ENCODE measurements around the gene IQSEC1.

Gene IQSEC1

DNA sequence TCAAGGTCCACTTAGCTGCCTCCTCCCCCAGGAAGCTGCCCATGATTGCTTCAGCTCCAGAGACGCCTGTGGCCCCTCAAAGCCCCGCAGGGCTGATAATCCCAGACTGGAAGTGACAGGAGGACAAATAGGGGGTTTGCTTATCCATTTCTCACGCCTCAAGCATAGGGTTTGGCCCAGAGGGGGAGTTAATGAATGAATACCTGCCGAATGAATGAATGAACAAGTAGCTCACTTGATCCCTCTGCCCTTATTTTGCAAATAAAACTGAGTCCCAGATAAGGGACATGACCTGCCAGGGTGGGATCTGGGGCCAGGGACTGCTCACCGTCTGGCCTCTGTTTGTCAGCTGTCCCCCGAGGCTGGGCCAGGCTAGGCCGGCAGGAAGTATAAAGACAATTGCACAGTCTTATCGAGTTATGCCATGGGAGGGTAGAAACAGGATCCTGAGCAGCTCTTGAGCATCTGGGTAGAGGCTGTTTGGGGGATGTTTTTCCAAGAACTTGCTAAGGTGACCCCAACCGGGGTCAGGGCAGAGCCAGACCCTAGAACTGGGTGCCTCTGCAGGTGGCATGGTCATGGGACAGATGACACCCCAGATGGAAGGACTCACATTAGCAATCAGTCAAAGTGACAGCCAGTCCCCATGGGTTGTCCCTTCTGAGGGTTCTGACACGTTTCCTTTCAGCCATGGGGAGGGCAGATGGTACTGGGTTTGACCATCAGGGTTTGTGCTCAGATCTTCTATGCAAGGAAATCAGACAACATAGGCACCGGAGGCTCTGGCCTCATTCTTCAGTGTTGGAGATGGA lies 45.0 kb downstream of the IQSEC1 start:
- no peak for DNase-seq (ENCODE audit: low read depth)

DNA sequence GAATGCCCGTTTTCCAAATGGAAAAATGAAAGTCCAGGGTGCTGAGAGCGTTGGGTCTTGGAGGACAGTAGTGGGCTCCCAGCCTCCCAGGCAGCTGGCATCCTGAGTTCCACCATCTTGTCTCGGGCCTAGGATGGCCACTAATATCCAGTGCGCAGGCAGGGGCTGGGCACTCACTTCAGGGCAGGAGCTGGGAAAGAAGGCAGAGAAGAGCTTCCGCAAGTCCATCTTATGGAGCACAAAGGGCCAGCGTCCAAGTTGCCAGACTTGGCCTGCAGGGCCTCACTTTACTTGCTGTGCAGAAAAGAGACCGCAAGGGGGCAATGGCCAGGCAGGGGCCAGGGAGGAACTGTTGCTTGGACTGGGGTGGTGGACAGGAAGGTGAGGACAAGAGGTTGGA lies 46.1 kb downstream of the IQSEC1 start:
- DNase-seq (ENCODE audit: low read depth) = no peak

DNA sequence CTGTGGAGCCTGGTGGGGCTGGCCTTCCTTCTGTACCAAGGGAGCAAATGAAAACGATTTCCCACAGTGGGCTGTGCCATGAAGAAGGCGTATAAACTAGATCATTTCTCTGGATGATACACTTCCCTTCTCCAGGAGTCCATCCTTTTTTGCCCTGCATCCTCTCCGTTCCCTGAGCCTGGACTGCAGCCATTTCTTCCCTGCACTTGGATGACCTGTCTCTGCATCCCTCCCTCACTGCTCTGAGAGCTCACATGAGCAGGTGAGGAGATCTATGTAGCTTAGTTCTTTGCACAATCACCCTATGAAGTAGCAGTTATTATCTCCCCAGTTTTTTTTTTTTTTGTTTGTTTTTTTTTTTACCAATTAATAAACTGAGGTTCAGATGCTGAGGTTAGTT lies 46.7 kb downstream of the IQSEC1 start:
- DNase-seq (ENCODE audit: low read depth) = no peak

DNA sequence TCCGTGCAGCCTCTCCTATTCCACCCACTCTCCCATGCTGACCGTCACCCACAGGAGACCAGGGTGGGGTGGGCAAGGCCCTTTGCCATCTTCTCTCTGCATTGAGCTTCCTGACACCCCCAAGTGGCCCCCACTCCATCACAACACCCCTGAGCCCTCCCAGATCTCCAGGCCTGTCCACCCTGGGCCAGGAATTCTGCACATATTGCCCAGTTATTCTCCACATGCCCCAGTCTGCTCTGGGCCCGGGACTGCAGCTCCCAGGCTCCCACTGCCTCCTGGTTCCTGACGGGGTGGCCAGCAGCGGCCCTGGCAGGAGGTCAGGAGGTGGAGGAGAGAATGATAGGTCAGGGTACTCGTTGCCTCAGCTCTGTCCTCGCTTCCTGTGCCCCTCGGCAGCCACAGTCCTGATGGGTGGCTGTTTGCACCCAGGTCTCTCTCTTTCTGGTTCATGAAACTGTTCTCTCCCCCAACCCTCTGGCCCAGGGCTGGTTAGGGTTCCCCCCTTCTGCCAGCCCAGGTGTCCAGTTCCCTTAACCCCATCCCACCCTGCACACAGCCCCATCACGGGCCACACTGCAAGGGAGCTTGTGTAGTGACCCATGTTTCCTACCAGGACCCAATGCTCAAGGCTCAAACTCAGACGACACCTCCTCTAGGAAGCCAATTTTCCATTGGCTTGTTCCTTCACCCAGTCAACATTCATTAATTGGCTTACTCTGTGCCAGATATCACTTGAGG lies 47.3 kb downstream of the IQSEC1 start:
- no peak for DNase-seq (ENCODE audit: low read depth)

DNA sequence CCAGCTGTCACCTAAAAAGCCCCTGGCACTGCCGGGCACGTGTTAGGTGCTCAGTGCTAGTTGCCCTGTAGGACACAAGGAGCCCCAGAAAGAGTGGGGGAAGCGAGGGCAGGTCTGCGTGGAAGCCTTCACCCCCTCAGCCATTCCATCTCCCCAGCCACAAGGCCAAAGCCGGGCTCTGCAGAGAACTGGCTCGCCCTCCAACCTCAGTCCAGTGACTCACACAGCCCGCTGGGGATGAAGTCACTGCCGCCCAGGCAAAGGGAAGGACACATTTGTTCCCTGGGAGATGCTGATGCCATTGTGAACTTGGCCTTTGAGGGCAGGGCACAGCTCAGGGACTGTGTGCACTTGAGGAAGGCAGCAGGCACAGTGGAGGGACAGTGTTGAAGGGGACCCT lies 48.1 kb downstream of the IQSEC1 start:
- peak; percentile 48 for DNase-seq (ENCODE audit: low read depth)

DNA sequence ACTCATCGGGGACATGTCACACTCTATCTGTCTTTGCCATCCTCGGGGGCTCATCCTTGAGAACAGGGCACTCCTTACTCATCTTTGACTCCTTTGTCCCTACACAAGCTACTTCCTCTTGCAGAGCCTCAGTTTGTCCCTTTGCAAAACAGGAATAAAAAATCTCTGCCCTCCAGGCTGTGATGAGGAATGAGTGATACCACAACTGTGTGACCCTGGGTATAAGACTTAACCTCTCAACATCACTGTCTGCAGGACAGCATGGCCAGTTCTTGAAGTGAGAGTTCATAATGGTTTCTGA lies 48.5 kb downstream of the IQSEC1 start:
- no peak for DNase-seq (ENCODE audit: low read depth)

DNA sequence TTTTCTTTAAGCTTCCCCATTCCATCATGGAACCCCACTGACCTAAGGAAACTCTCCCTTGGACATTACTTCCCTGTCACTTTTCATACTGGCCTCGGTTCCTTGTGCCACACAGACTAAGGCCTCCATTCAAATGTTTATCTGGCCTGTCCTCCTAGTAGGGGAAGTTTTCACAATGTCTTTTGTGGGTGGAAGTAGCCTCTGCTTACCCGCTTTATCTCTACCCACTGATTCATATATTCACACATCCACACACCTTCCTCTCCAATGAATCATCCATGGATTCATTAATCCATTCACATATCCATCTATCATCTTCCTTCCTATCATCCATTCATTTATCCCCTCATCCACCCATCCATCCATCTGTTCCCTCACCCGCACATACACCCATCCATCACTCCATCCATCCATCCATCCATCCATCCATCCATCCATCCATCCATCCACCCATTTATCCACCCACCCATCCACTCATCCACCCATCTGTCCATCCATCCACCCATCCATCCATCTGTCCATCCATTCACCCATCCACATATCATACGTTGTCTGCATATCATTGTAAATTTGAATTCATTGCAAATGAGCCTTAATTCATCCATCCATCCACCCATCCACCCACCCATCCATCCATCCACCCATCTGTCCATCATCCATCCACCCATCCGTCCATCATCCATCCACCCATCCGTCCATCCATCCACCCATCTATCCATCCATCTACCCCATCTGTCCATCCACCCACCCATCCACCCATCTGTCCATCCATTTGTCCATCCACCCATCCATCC lies 49.1 kb downstream of the IQSEC1 start:
- DNase-seq (ENCODE audit: low read depth) = no peak

DNA sequence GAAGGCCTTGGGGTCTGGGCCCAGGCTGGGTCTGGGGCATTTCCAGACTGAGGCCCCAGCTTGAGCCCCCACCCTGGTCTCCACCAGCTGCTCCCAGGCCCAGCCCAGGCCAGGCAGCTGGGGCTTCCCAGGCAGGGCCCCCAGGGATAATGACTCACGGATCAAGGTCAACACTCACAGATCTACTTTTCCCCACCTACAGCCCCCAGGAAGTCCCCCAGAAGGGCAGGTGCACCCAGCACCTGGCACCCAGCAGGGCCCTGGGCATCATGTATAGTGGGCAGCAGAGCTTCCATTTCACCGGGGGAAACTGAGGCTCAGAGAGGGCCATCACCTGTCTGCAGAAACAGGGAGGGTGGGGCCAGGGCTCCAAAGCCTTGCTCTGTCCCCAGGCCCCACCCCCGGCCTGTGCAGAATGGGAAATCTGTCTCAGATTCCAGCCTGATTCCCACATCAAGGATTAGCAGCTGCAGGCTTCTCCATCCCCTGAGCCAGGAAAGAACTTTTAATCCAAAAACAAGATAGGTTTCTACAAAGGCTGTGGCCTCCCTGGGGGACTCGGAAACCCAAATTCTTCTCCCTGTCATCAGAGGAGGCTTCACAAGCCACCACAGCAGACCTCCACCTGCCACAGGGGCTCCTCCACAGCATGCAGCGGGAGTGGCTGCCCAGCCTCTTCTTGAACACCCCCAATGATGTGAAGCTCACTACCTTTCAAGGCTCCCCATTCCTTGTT lies 49.8 kb downstream of the IQSEC1 start:
- no peak for DNase-seq (ENCODE audit: low read depth)

DNA sequence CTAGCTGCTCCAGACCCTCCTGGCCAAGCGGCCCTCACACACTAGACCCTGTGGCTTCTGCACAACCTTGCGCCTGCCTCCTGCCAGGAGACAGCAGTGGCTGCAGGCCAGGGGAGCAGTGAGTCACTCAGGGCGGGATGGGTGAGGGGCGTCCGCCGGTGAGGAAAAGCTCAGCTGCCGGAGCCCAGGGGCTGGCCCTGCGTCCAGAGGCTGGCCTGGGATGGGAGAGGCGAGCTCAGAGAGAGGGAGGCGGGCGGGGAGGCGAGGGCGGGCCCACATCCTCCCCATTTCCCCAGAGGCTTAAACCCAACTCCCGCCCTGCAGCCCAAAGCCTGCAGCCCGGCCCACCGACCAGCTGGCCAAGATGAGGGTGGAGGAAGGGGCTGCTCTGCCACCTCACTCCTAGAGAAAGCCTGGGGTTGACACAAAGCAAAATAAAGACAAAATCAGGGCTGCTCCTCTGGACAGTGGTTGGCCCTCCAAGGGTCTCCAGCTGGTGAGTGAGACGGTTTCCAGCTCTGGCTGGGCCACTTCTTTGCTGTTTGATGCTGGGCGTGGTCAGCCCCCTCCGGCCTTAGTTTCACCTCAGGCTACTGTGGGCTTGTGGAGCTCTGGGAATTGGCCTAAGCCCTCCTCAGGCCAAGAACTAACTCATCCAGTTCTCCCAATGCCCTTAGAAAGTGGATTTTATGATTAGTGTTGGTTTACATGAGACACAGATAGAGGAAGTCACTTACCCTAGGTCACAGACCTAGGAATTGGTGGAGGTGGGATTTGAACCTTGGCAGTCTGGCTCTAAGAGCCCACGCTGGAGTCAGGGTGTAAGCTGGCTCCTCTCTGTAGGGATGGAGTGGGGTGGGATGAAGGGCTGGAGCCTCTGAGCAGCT lies 50.6 kb downstream of the IQSEC1 start:
- peak; percentile 67 for DNase-seq (ENCODE audit: low read depth)

DNA sequence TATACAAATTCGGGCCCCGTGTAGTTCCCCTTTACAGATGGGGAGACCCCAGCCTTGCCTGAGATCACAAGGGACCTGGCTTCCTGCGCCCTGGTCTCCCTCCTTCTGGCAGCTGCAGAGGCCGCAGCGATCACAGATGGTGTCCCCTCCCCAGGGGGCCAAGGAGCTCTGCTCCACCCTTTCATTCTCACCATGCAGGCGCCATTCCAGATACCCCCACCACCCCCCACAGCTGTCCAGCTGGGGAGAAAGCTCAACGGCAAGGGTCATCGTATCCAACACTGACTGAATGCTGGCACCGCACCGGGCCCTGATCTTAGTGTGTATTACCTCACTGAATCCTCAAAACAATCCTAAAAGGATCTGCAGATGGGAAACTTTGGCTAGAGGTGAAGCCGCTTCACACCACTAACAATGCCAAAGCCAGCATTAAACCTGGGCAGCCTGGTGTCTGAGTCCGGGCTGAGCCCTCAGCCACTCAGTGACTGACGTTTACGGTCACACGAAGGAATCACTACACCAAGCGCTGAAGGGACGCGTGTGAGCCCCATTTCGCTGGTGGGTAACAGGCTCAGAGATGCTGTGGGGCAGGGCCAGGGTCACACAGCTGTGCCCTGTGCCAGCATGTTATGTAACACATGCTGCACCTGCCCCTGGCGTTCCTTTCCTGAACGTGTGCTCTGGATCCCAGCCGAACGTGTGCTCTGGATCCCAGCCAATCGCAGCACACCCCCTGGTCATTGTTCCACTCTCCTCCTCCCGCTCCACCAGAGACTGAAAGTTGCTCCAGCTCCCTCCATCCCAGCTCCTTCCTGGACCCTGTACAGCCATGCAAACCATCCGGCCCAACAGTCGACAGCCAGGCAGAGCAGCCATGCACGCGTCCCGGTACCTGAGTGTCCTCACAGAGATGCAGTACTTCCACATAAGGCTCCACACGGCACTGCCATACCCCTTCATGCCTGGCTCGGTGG lies 51.8 kb downstream of the IQSEC1 start:
- no peak for DNase-seq (ENCODE audit: low read depth)

DNA sequence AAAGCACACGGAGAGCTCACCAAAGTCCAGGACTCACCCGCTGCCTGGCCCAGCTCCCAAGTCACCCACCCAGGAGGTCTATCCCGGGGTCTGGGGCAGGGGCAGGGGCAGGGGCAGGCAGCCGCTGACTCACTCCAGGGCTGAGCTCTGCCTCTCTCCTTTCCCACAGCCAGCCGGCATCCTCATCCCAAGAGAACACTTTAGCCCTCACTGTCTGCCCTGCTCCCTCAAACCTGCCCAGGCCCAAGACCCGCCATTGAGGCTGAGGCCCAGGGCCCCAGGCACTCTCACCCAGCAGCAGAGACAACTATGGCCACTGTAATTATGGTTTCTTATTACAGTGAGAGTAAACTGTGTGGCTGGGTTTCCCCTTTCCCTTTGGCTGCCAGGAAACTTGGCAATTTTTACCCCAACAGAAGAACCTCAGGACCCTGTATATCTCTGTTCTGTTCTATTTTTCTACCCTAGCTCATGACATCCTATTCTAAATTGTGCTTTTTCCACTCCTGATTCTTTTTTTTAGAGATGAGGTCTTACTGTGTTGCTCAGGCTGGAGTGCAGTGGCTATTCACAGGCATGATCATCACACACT lies 53.0 kb downstream of the IQSEC1 start:
- DNase-seq (ENCODE audit: low read depth) = no peak

DNA sequence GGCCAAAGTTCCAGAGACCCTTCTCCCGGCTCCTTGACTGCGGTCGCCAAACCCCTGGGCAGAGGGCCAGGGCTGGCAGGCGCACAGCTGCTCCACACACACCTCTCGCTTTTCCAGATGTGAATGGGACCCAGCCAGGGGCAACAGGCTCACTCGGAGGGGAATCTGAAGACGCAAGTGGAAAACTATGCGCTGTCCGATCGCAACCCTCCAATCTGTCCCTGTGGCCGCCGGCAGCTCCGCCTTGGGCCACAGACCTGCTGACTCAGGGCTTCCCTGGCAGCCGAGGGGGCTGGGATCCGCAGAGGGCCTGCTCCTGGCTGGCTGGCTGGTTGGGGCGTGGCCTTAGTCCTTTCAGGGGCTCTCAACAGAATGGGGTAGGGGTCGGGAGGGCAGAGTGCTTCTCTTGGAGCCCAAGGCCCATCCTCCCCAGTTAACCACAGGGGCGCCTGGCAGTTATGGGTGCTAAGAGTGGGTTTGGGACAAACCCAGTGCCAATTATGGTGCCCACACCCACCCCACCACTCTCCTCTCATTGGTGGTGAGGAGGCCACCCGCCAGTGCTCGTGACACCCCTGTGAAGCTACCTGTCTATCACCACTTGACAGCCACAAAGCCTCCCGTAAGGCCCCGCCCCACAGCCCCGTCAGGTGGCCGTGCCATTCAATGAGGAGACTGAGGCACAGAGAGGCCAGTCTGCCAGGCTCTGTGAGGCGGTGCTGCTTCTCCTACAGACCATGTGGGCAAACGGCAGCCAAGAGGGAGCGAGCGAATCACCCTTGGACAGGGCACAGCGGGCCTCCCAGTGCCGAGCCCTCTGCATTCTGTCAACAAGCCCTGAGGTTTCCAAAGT lies 53.8 kb downstream of the IQSEC1 start:
- peak; percentile 56 for DNase-seq (ENCODE audit: low read depth)

DNA sequence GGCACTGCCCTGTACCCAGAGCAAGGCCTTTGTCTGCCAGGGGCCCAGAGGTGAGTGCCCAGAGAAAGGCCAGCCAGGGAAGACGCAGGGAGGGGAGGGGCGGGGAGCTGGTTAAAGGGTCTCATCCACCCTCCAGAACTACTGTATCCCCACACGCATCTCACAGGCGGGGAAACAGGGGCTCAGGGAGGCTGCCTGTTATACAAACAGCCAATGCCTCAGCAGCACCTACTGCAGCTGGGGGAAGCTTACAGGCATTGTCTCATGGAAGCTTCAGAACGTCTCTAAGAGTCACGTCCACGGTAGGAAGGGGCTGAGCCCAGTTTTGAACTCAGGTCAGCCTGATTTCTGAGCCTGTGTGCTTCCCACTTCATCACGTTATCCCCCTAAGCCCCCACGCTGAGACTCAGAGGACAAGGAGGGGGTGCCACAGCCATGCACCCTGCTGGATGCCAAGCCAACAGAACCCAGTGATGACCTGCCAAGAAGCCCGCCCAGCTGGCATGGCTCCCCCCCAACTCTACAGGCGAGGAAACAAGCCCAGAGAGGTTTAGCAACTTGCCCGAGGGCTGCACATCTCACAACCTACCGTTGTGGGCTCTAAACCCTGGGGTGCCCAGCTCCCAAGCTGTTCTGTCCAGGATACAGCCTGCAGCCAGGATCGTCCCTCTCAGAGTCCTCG lies 54.5 kb downstream of the IQSEC1 start:
- no peak for DNase-seq (ENCODE audit: low read depth)

DNA sequence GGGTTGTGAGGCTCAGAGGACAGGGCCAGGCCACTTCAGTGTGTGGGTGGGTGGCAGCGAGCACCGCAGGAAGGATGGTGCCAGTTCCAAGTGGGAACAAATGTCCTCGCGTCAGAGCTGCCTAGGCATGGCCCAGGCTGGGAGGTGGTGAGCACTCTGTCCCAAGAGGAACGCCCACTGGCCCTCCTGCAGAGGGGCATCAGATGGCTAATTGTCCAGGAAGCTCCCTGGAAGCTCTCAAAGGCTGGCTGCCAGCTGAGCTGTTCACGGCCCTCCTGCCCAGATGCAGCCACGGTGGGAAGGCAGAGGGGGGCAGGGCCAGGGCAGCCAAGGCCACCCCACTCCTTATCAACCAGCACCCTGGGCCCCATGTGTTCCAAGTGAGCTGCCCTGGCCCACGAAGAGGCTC lies 55.2 kb downstream of the IQSEC1 start:
- DNase-seq (ENCODE audit: low read depth) = no peak

DNA sequence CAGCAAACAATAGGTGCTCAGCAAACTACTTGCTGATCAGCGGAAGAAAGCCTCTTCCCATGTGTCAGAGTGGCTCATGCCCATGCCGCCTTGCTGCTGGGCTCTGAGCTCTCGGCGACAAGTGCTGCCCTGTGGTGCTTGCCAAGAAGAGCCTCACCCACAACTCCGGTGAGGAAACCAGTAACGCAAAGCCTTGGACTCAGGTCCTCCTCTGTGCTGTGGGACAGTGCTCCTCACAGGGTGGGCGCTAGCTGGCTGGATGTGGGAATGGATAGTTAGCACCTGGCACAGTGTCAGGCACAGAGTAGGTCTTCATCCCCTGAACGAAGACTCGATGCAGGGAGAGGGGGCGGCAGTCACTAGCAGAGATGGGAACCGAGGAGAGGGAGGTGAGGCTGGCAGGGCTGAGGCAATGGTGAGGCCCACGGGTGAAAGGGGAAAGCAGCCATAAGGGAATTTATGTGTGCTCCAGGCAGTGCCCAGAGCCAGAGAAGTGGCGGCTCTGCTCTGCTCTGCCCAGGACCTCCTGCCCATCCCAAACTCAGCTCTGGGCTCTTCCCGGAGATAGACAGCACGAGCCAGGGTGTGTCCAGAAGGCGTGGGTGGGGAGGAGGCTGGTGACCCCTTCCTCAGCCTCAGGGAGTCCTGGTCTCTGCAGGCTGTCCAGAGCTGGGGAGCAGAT lies 55.7 kb downstream of the IQSEC1 start:
- no peak for DNase-seq (ENCODE audit: low read depth)

DNA sequence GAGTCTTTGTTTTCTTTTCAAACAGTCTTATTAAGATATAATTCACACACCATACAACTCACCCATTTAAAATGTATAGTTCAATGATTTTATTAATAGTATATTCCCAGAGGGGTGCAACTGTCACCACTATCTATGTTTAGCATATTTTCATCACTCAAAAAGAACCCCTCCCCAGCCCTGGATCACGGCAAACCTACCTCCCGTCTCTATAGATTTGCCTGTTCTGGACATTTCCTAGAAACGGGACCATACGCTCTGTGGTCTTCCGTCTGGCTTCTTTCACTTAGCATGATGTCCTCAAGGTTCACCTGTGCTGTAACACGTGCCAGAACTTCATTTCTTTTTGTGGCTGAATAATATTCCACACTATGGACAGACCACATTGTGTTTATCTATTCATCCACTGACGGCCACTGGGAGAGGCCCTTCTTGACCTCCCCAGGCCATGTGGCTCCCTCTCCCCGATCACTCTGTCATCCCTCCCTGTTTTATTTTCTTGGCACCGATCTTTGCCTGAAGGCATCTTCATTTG lies 56.4 kb downstream of the IQSEC1 start:
- no peak for DNase-seq (ENCODE audit: low read depth)

DNA sequence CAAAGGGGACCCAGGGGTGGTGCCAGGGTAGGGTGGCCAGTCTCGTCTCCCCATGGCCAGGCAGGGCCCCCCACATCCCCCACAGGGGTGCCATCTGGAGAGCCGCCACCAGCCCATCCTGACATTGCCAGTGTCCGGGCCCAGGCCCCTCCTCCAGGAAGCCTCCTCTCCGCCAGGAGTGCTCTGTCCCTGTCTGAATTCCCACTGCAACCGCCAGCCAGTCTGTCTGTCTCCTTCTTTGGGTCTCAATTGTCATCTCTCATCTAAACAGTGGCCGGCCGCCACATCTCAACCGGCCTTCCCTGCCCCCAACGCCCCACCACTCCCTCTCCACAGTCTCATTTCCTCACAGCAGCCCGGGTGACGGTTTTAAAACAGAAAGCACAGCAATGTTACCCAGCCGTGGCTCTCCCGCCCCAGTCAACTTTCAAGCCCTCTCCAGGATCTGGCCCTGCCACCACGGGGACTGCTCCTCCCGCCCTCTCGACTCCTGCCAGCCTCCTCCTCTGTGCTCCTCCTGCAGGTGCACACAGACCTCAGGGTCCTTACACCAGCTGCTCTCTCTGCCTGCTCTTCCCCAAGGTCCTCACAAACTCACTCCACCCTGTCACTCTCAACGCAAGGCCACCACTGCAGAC lies 57.0 kb downstream of the IQSEC1 start:
- DNase-seq (ENCODE audit: low read depth) = no peak
